ENCODE results near the gene PPIF.
"Not testable (repeated sequence)": the region's sequence is repeated elsewhere in the genome, so short reads cannot be mapped to it uniquely, and the experiment has no call there.

Gene PPIF

GRCh38 chr10:79331709-79332108, 15.6 kb upstream of the PPIF start:
- peak; percentile 62 to 64 for DNase-seq (ENCODE audit: low read depth in 2 of 2)

- not testable (repeated sequence) for DNase-seq (ENCODE audit: low read depth in 2 of 2)
Measured at GRCh38 chr10:79332610-79333315, 14.5 kb upstream of the PPIF start.

- no peak for DNase-seq (ENCODE audit: low read depth in 2 of 2)
Measured at GRCh38 chr10:79333513-79333912, 13.8 kb upstream of the PPIF start.

- no peak for DNase-seq (ENCODE audit: low read depth in 2 of 2)
Measured at GRCh38 chr10:79334573-79334972, 12.7 kb upstream of the PPIF start.

- no peak for DNase-seq (ENCODE audit: low read depth in 2 of 2)
Measured at GRCh38 chr10:79335094-79335469, 12.2 kb upstream of the PPIF start.

GRCh38 chr10:79335470-79336235, 11.6 kb upstream of the PPIF start:
- DNase-seq (ENCODE audit: low read depth in 2 of 2), result no peak

GRCh38 chr10:79336276-79336675, 11.0 kb upstream of the PPIF start:
- DNase-seq (ENCODE audit: low read depth in 2 of 2), result no peak

GRCh38 chr10:79336739-79337138, 10.5 kb upstream of the PPIF start:
- no peak for DNase-seq (ENCODE audit: low read depth in 2 of 2)

GRCh38 chr10:79337783-79338469, 9.3 kb upstream of the PPIF start:
- DNase-seq (ENCODE audit: low read depth in 2 of 2), result not testable (repeated sequence)

GRCh38 chr10:79339266-79339665, 8.0 kb upstream of the PPIF start:
- DNase-seq (ENCODE audit: low read depth in 2 of 2), result no peak

GRCh38 chr10:79340646-79341244, 6.5 kb upstream of the PPIF start:
- DNase-seq (ENCODE audit: low read depth in 2 of 2), result no peak

GRCh38 chr10:79342295-79342761, 4.9 kb upstream of the PPIF start:
- no peak for DNase-seq (ENCODE audit: low read depth in 2 of 2)

GRCh38 chr10:79342811-79343561, 4.3 kb upstream of the PPIF start:
- no peak for DNase-seq (ENCODE audit: low read depth in 2 of 2)

- no peak for DNase-seq (ENCODE audit: low read depth in 2 of 2)
Measured at GRCh38 chr10:79344502-79345195, 2.6 kb upstream of the PPIF start.

GRCh38 chr10:79345241-79346011, 1.8 kb upstream of the PPIF start:
- DNase-seq (ENCODE audit: low read depth in 2 of 2), result no peak

GRCh38 chr10:79346012-79346340, 1.3 kb upstream of the PPIF start:
- DNase-seq (ENCODE audit: low read depth in 2 of 2), result no peak

- no peak for DNase-seq (ENCODE audit: low read depth in 2 of 2)
Measured at GRCh38 chr10:79346388-79347225, 662 bp upstream of the PPIF start.

- peak; percentile 61 to 73 for DNase-seq (ENCODE audit: low read depth in 2 of 2)
Measured at GRCh38 chr10:79347894-79348639, 798 bp downstream of the PPIF start.

- DNase-seq (ENCODE audit: low read depth in 2 of 2), result no peak
Measured at GRCh38 chr10:79348640-79348988, 1.3 kb downstream of the PPIF start.

Data from stimulated activated CD4-positive, alpha-beta T cell treated with anti-CD3 and anti-CD28 coated beads, Interleukin-1b, Interleukin-23, amount 100 ng/mL, for 4 hours (primary cell).